ENCODE results near the gene BRWD1.

Gene BRWD1

GRCh38 chr21:39339231-39339630 is 25.8 kb upstream of the BRWD1 start:
- Histone ChIP-seq H3K79me2 (ENCODE audit: control insufficient read depth, low read length) (peaks cover 10% of the 10 kb centered on the region), H3K4me2 (ENCODE audit: low read length) (peak overlapping the region; percentile 2; the same call in 1 of the 2 replicates), H3F3A (ENCODE audit: control insufficient read depth, insufficient read depth) (peaks cover 64% of the 10 kb centered on the region), H4K20me1 (ENCODE audit: control insufficient read depth, insufficient read depth, low read depth, low read length) (0 out of 2 replicates have a peak, but pooled peaks cover 6% of the 10 kb centered on the region), H3K27me3 (ENCODE audit: control insufficient read depth, low read length) (no peaks in the 10 kb centered on the region), H3K9me2 (replicated peaks; ENCODE audit: control insufficient read depth, low read length) (no peaks in the 10 kb centered on the region), H3K9me3 (ENCODE audit: control insufficient read depth, insufficient read depth, low read length) (no peaks in the 10 kb centered on the region), H3K4me3 (ENCODE audit: low read length) (no peak overlapping the region), H3K36me3 (ENCODE audit: control insufficient read depth, low read length) (peaks cover 31% of the 10 kb centered on the region), H3K27ac (ENCODE audit: low read depth, low read length) (peak overlapping the region; percentile 43), H3K4me1 (ENCODE audit: control insufficient read depth, low read length) (peaks cover 82% of the 10 kb centered on the region)
- TF ChIP-seq CTCF (IDR thresholded peaks at IDR 0.05; ENCODE audit: low read depth, low read length, poor library complexity, severe bottlenecking) (no peak), EZH2phosphoT487 (IDR thresholded peaks at IDR 0.05; ENCODE audit: borderline replicate concordance, low read length) (no peak)

DNA sequence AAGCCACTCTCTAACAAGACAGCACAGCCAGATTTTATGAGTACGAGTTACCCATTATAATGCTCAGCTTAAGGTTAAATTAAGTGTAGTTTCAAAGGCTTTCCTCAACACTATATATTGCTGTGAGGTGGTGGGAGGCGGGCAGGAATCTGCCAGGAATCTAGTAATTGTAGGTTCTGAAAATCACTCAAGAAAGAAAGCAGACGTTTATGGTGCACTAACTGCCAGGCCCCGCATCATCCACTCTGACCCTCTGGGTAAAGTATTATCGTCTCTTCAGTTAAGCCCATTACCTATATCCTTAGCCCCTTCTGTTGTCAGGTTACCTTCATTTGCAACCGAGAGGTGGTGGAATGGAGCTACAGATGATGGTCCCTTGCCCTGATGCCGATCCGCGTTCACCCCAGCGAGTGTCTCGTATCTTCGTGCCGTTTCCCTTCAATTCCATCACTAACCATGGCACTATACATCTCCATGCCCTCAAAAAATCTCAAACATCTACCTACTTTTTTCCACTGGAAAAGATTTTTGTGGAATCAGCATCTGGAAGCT is 23.1 kb upstream of the BRWD1 start:
- peaks cover 63% of the 10 kb centered on the region for H3F3A ChIP-seq (ENCODE audit: control insufficient read depth, insufficient read depth)
- H3K9me2 ChIP-seq (replicated peaks; ENCODE audit: control insufficient read depth, low read length), result no peaks in the 10 kb centered on the region
- peaks cover 8% of the 10 kb centered on the region for H3K36me3 ChIP-seq (ENCODE audit: control insufficient read depth, low read length)
- no peaks in the 10 kb centered on the region for H3K27me3 ChIP-seq (ENCODE audit: control insufficient read depth, low read length)
- no peaks in the 10 kb centered on the region for H3K79me2 ChIP-seq (ENCODE audit: control insufficient read depth, low read length)
- peak overlapping the region; percentile 90 for H3K27ac ChIP-seq (ENCODE audit: low read depth, low read length)
- no peaks in the 10 kb centered on the region for H3K9me3 ChIP-seq (ENCODE audit: control insufficient read depth, insufficient read depth, low read length)
- TF ChIP-seq EZH2phosphoT487 (IDR thresholded peaks at IDR 0.05; ENCODE audit: borderline replicate concordance, low read length) (no peak), CTCF (IDR thresholded peaks at IDR 0.05; ENCODE audit: low read depth, low read length, poor library complexity, severe bottlenecking) (no peak)
- H3K4me3 ChIP-seq (ENCODE audit: low read length), result peak overlapping the region; percentile 19
- peak overlapping the region; percentile 52 for H3K4me2 ChIP-seq (ENCODE audit: low read length)
- H3K4me1 ChIP-seq (ENCODE audit: control insufficient read depth, low read length), result peaks cover 93% of the 10 kb centered on the region
- H4K20me1 ChIP-seq (ENCODE audit: control insufficient read depth, insufficient read depth, low read depth, low read length), result no peaks in the 10 kb centered on the region

DNA sequence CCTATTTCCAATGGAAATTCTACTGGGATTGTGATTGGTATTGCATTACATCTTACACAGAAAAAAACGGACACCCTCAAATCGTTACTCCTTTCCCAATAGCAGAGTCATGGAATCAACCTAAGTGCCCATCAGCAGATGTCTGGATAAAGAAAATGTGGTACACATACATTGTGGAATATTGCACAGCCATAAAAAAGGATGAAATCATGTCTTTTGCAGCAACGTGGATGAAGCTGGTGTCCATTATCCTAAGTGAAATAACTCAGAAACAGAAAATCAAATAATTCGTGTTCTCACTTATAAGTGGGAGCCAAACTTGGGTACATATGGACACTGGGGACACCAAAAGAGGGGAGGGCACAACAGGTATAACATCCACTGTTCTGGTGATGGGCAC is 21.2 kb upstream of the BRWD1 start:
- Histone ChIP-seq H3K4me1 (ENCODE audit: control insufficient read depth, low read length) (peaks cover 93% of the 10 kb centered on the region), H3K27me3 (ENCODE audit: control insufficient read depth, low read length) (no peaks in the 10 kb centered on the region), H3K36me3 (ENCODE audit: control insufficient read depth, low read length) (no peaks in the 10 kb centered on the region), H3K27ac (ENCODE audit: low read depth, low read length) (no peak overlapping the region; the same call in 1 of the 2 replicates), H3K9me2 (replicated peaks; ENCODE audit: control insufficient read depth, low read length) (no peaks in the 10 kb centered on the region), H4K20me1 (ENCODE audit: control insufficient read depth, insufficient read depth, low read depth, low read length) (no peaks in the 10 kb centered on the region), H3K4me3 (ENCODE audit: low read length) (no peak overlapping the region), H3K4me2 (ENCODE audit: low read length) (no peak overlapping the region), H3K9me3 (ENCODE audit: control insufficient read depth, insufficient read depth, low read length) (no peaks in the 10 kb centered on the region), H3F3A (ENCODE audit: control insufficient read depth, insufficient read depth) (peaks cover 48% of the 10 kb centered on the region), H3K79me2 (ENCODE audit: control insufficient read depth, low read length) (no peaks in the 10 kb centered on the region)
- TF ChIP-seq EZH2phosphoT487 (IDR thresholded peaks at IDR 0.05; ENCODE audit: borderline replicate concordance, low read length) (no peak), CTCF (IDR thresholded peaks at IDR 0.05; ENCODE audit: low read depth, low read length, poor library complexity, severe bottlenecking) (no peak)
